Upper lobe of left lung (tissue), 6 donors: ENCODE measurements around the gene MVK. TPM values are rescaled to one million over a fixed set of nuclear protein-coding genes. Genes with fewer than 3 reads are reported as not detected.

Experiments used
- ATAC-seq, 2 donors: fragments of 200-7000 bp; cut with Tn5 transposase; one replicate each; pipeline ENCODE4 v1.9.1; 2022; ENCODE audit warnings: mild to moderate bottlenecking in 2 of 2, moderate library complexity in 2 of 2; ENCODE audit not compliant: low FRiP score in 2 of 2
- DNase-seq, 2 donors: peaks; one replicate each; pipeline ENCODE4 v3.0.0-alpha.2; 2019 to 2020
- H3K27ac ChIP-seq, 4 donors: fragments of 200-600 bp; sonication (generic); one replicate each; pipeline ENCODE4 v1.5.1; 2016 to 2019
- H3K27me3 ChIP-seq, 4 donors: fragments of 200-600 bp; sonication (generic); one replicate each; pipeline ENCODE4 v1.5.1; 2017 to 2019
- H3K36me3 ChIP-seq, 4 donors: fragments of 200-600 bp; sonication (generic); one replicate each; pipeline ENCODE4 v1.5.1; 2016 to 2019
- H3K4me1 ChIP-seq, 4 donors: fragments of 200-600 bp; sonication (generic); one replicate each; pipeline ENCODE4 v1.5.1; 2018 to 2019
- H3K4me3 ChIP-seq, 4 donors: fragments of 200-600 bp; sonication (generic); one replicate each; pipeline ENCODE4 v1.5.1; 2017 to 2019; ENCODE audit warnings: mild to moderate bottlenecking in 2 of 4, moderate library complexity in 1 of 4
- H3K9me3 ChIP-seq, 4 donors: fragments of 200-600 bp; sonication (generic); one replicate each; pipeline ENCODE4 v1.5.1; 2018 to 2019
- CTCF ChIP-seq, 6 experiments: fragments of 450-650 bp in 4 of 6; fragments of 200-600 bp in 2 of 6; sonication (generic) in 2 of 6; IDR thresholded peaks; one replicate each; pipeline ENCODE4 v1.5.1; 2016 to 2019; ENCODE audit warnings: antibody characterized with exemption in 6 of 6
- EP300 ChIP-seq, 4 donors: sonication (generic); formaldehyde crosslinking; IDR thresholded peaks; one replicate each; pipeline ENCODE4 v1.5.1; 2017; ENCODE audit warnings: antibody characterized with exemption in 4 of 4, control low read depth in 2 of 4
- POLR2A ChIP-seq, 4 donors: fragments of 450-650 bp; IDR thresholded peaks; one replicate each; pipeline ENCODE4 v1.5.1; 2016 to 2017; ENCODE audit warnings: antibody characterized with exemption in 4 of 4, mild to moderate bottlenecking in 2 of 4
- POLR2AphosphoS5 ChIP-seq, 2 donors: sonication (generic); formaldehyde crosslinking; IDR thresholded peaks; one replicate each; pipeline ENCODE4 v1.5.1; 2017; ENCODE audit warnings: antibody characterized with exemption in 2 of 2
- WGBS, 2 donors: methylation state at CpG; one replicate each; pipeline ENCODE4 v1.1.5; 2017 to 2018; 5-methylcytosine and 5-hydroxymethylcytosine counted together
- total RNA-seq, 6 donors: library from RNA; depleted of rRNA in 4 of 6; stranded (reverse); fragments of >200 nt in 4 of 6; gene quantifications; one replicate each; pipeline versions ENCODE4 v1.1.0 to v1.2.1, GENCODE V29; 2016 to 2021
- donor health status: DM: no; HTN: no; CAD: no; lungs with moderate emphysema.
- donor health status: DM: no; HTN: yes; CAD: no; lungs with severe emphysema.

Gene MVK
- total RNA-seq, 6 donors from 2014 or later, result 22.2 to 56.2 (median 41.5) TPM

DNA sequence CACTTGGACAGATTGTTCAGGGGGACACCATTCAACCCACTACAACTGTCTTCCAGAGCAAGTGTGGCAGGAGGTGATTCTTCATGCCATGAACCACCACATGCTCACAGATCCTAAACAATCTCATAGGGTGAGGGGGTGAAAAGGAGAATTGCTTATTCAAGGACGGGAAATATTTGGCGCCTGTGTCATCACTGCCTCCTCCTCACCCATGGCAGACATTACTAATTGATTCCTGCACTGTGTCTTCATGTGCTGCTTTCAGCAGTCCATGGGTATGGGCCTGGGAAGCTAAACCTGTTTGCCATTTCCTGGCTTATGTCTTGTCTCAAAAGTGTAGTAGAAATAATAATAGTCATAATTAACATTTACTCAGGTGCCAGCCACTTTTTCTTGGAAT lies 31.6 kb upstream of the MVK start:
- ATAC-seq (no peak), DNase-seq (no peak)
- WGBS, 2 donors, result 67 to 88% methylated on average over 2 of the region's 2 CpGs
- no peak overlapping the region for H3K4me3 ChIP-seq
- peaks cover 0 to 6% (median 0%) of the 10 kb centered on the region in 4 donors for H3K36me3 ChIP-seq
- no peaks in the 10 kb centered on the region for H3K9me3 ChIP-seq
- H3K27ac ChIP-seq, result no peak overlapping the region
- no peak for TF ChIP-seq POLR2AphosphoS5 (IDR thresholded peaks at IDR 0.05)
- no peak for TF ChIP-seq POLR2A (IDR thresholded peaks at IDR 0.05)
- H3K27me3 ChIP-seq, result peaks cover 0 to 3% (median 0%) of the 10 kb centered on the region in 4 donors
- H3K4me1 ChIP-seq, result peaks cover 0 to 5% (median 2%) of the 10 kb centered on the region in 4 donors

GRCh38 chr12:109542876-109543275 lies 30.7 kb upstream of the MVK start:
- 81 to 93% methylated on average over 6 of the region's 6 CpGs for WGBS, 2 donors
- Histone ChIP-seq H3K27ac (no peak overlapping the region), H3K4me1 (peaks cover 0 to 5% (median 2%) of the 10 kb centered on the region in 4 donors), H3K36me3 (peaks cover 0 to 6% (median 0%) of the 10 kb centered on the region in 4 donors), H3K27me3 (peaks cover 0 to 3% (median 0%) of the 10 kb centered on the region in 4 donors), H3K4me3 (no peak overlapping the region), H3K9me3 (no peaks in the 10 kb centered on the region)
- no peak for TF ChIP-seq CTCF (IDR thresholded peaks at IDR 0.05)
- no peak for TF ChIP-seq EP300 (IDR thresholded peaks at IDR 0.05)
- no peak for TF ChIP-seq POLR2AphosphoS5 (IDR thresholded peaks at IDR 0.05)
- TF ChIP-seq POLR2A (IDR thresholded peaks at IDR 0.05), result no peak
- no peak for ATAC-seq
- DNase-seq, result no peak

GRCh38 chr12:109544955-109545531 lies 28.6 kb upstream of the MVK start:
- H3K4me3 ChIP-seq, result no peak overlapping the region
- TF ChIP-seq EP300 (IDR thresholded peaks at IDR 0.05) (no peak), POLR2AphosphoS5 (IDR thresholded peaks at IDR 0.05) (no peak), CTCF (IDR thresholded peaks at IDR 0.05) (no peak)
- peaks cover 0 to 7% (median 0%) of the 10 kb centered on the region in 4 donors for H3K27me3 ChIP-seq
- peaks cover 0 to 5% (median 2%) of the 10 kb centered on the region in 4 donors for H3K4me1 ChIP-seq
- peaks cover 0 to 4% (median 0%) of the 10 kb centered on the region in 4 donors for H3K36me3 ChIP-seq
- ATAC-seq (no peak), DNase-seq (no peak)
- H3K27ac ChIP-seq, result no peak overlapping the region
- 35 to 54% methylated on average over 4 to 7 of the region's 7 CpGs for WGBS, 2 donors
- H3K9me3 ChIP-seq, result no peaks in the 10 kb centered on the region

DNA sequence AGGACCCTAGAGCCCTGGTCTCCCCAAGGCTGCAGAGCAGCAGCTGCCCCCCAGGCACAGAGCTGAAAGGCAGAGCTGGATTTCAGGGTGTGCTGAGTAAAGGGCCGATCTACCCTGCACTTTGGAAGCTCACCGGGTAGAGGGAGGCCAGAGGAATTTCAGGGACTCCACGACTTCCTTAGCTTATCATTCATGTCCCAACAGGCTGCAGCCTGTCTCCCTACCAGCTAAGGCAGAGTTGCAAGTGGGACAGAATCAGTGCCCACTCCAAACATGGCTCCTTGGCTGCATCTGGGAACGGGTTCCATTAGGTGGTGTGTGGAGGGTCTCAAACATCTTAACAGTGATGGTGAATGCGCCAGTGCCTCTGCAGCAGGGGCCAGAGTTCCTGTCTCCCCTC lies 27.8 kb upstream of the MVK start:
- WGBS, 2 donors, result 68% methylated on average over 3 to 5 of the region's 5 CpGs
- Histone ChIP-seq H3K27me3 (peaks cover 0 to 7% (median 0%) of the 10 kb centered on the region in 4 donors), H3K27ac (no peak overlapping the region), H3K36me3 (peaks cover 0 to 2% (median 0%) of the 10 kb centered on the region in 4 donors), H3K4me1 (peaks cover 0 to 5% (median 2%) of the 10 kb centered on the region in 4 donors), H3K4me3 (no peak overlapping the region), H3K9me3 (no peaks in the 10 kb centered on the region)
- TF ChIP-seq CTCF (IDR thresholded peaks at IDR 0.05) (no peak), POLR2AphosphoS5 (IDR thresholded peaks at IDR 0.05) (no peak), POLR2A (IDR thresholded peaks at IDR 0.05) (no peak)
- ATAC-seq (no peak), DNase-seq (no peak)

DNA sequence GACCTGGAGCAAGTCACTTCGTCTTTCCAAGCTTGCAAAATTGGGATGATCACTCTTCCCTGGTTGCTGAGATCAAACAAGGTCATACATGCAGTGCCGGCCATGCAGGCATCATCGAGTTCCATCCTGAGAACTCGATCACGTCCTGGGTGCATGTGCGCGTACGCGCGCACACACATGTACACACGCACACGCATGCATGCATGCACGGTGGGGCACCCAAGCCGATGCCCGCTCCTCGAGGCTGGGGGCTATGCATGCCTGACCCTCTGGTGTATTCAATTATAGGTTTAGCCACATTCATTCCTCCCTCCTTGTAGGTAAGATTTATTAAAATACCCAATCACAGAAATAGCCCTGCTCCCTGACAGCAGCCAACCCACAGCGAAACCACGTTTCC lies 26.3 kb upstream of the MVK start:
- ATAC-seq (no peak), DNase-seq (peak in 1 of 2 donors; percentile 61)
- Histone ChIP-seq H3K4me3 (no peak overlapping the region), H3K9me3 (no peaks in the 10 kb centered on the region), H3K27ac (no peak overlapping the region), H3K27me3 (peaks cover 0 to 7% (median 0%) of the 10 kb centered on the region in 4 donors), H3K36me3 (no peaks in the 10 kb centered on the region), H3K4me1 (peaks cover 0 to 5% (median 2%) of the 10 kb centered on the region in 4 donors)
- TF ChIP-seq CTCF (IDR thresholded peaks at IDR 0.05) (no peak), POLR2A (IDR thresholded peaks at IDR 0.05) (no peak), EP300 (IDR thresholded peaks at IDR 0.05) (no peak), POLR2AphosphoS5 (IDR thresholded peaks at IDR 0.05) (no peak)
- WGBS, 2 donors, result 89% methylated on average over 18 of the region's 18 CpGs
